ENCODE measurements around the gene FTL. TPM values are rescaled to one million over a fixed set of nuclear protein-coding genes. Genes with fewer than 3 reads are reported as not detected.
"Not testable (repeated sequence)": the region's sequence is repeated elsewhere in the genome, so short reads cannot be mapped to it uniquely, and the experiment has no call there.

Gene FTL
- total and polyA plus RNA-seq, 4 donors, result 2,528 to 16,395 (median 12,201) TPM

GRCh38 chr19:48922548-48923490, 42.3 kb upstream of the FTL start:
- WGBS, result 93% methylated on average over 18 of the region's 18 CpGs

GRCh38 chr19:48925240-48925843, 39.8 kb upstream of the FTL start:
- DNase-seq (ENCODE audit: low spot score), result no peak
- Histone ChIP-seq H3K9ac (ENCODE audit: low read depth in 1 of 2, low read length in 2 of 2) (no peak overlapping the region), H3K9me3 (ENCODE audit: control insufficient read depth in 4 of 4, low read length in 3 of 4) (no peaks in the 10 kb centered on the region), H3K4me3 (ENCODE audit: low read depth in 1 of 3, low read length in 3 of 3) (no peak overlapping the region), H3K36me3 (ENCODE audit: control insufficient read depth in 4 of 4, insufficient read depth in 3 of 4, low read depth in 1 of 4, low read length in 3 of 4) (peaks cover 3 to 22% (median 16%) of the 10 kb centered on the region in 4 donors), H3K27me3 (ENCODE audit: control insufficient read depth in 4 of 4, insufficient read depth in 4 of 4, low read length in 3 of 4) (no peaks in the 10 kb centered on the region), H3K27ac (ENCODE audit: low read depth in 1 of 2, low read length in 2 of 2) (no peak overlapping the region), H3K4me1 (ENCODE audit: control insufficient read depth in 4 of 4, insufficient read depth in 4 of 4, low read length in 3 of 4) (no peaks in the 10 kb centered on the region)
- 80% methylated on average over 11 of the region's 11 CpGs for WGBS
- TF ChIP-seq RAD21 (IDR thresholded peaks at IDR 0.05), result no peak
- no peak for TF ChIP-seq FOXA2 (IDR thresholded peaks at IDR 0.05)
- no peak for TF ChIP-seq TAF1 (conservative IDR thresholded peaks at IDR 0.05)
- no peak for TF ChIP-seq MAX (IDR thresholded peaks at IDR 0.05)
- TF ChIP-seq CTCF (IDR thresholded peaks at IDR 0.05; ENCODE audit: low read depth, low read length, missing input control), result no peak
- TF ChIP-seq NR2F2 (IDR thresholded peaks at IDR 0.05), result no peak
- no peak for TF ChIP-seq ZBTB33 (IDR thresholded peaks at IDR 0.05)
- no peak for TF ChIP-seq FOXA1 (IDR thresholded peaks at IDR 0.05)
- TF ChIP-seq HNF4A (conservative IDR thresholded peaks at IDR 0.05), result no peak
- TF ChIP-seq SP1 (IDR thresholded peaks at IDR 0.05), result no peak
- no peak for TF ChIP-seq GABPA (IDR thresholded peaks at IDR 0.05 in 1 of 2, conservative IDR thresholded peaks at IDR 0.05 in 1 of 2)
- no peak for TF ChIP-seq HNF4G (IDR thresholded peaks at IDR 0.05)
- no peak for TF ChIP-seq REST (IDR thresholded peaks at IDR 0.05)
- no peak for TF ChIP-seq JUND (IDR thresholded peaks at IDR 0.05)
- no peak for TF ChIP-seq YY1 (IDR thresholded peaks at IDR 0.05)
- TF ChIP-seq RXRA (IDR thresholded peaks at IDR 0.05), result no peak

More at GRCh38 chr19:48922548-48923490, 42.3 kb upstream of the FTL start:
- no peak for TF ChIP-seq RXRA (IDR thresholded peaks at IDR 0.05)
- no peak for TF ChIP-seq EGR1 (IDR thresholded peaks at IDR 0.05; ENCODE audit: low read depth in 2 of 2)
- no peak for TF ChIP-seq MAX (IDR thresholded peaks at IDR 0.05)
- TF ChIP-seq ATF3 (IDR thresholded peaks at IDR 0.05), result no peak
- no peaks in the 10 kb centered on the region for H3K27me3 ChIP-seq (ENCODE audit: control insufficient read depth in 4 of 4, insufficient read depth in 4 of 4, low read length in 3 of 4)
- peaks cover 11 to 39% (median 32%) of the 10 kb centered on the region in 4 donors for H3K36me3 ChIP-seq (ENCODE audit: control insufficient read depth in 4 of 4, insufficient read depth in 3 of 4, low read depth in 1 of 4, low read length in 3 of 4)
- no peak overlapping the region for H3K27ac ChIP-seq (ENCODE audit: low read depth in 1 of 2, low read length in 2 of 2)
- no peak overlapping the region for H3K4me3 ChIP-seq (ENCODE audit: low read depth in 1 of 3, low read length in 3 of 3)
- no peaks in the 10 kb centered on the region for H3K9me3 ChIP-seq (ENCODE audit: control insufficient read depth in 4 of 4, low read length in 3 of 4)
- no peaks in the 10 kb centered on the region for H3K4me1 ChIP-seq (ENCODE audit: control insufficient read depth in 4 of 4, insufficient read depth in 4 of 4, low read length in 3 of 4)
- no peak overlapping the region for H3K9ac ChIP-seq (ENCODE audit: low read depth in 1 of 2, low read length in 2 of 2)
- DNase-seq (ENCODE audit: low spot score), result no peak

GRCh38 chr19:48925890-48926289, 39.2 kb upstream of the FTL start:
- H3K9ac ChIP-seq (ENCODE audit: low read depth in 1 of 2, low read length in 2 of 2); H3K9me3 ChIP-seq (ENCODE audit: control insufficient read depth in 4 of 4, low read length in 3 of 4); H3K27ac ChIP-seq (ENCODE audit: low read depth in 1 of 2, low read length in 2 of 2); DNase-seq (ENCODE audit: low spot score); H3K4me1 ChIP-seq (ENCODE audit: control insufficient read depth in 4 of 4, insufficient read depth in 4 of 4, low read length in 3 of 4); H3K27me3 ChIP-seq (ENCODE audit: control insufficient read depth in 4 of 4, insufficient read depth in 4 of 4, low read length in 3 of 4); H3K4me3 ChIP-seq (ENCODE audit: low read depth in 1 of 3, low read length in 3 of 3): not testable (repeated sequence)
- H3K36me3 ChIP-seq (ENCODE audit: control insufficient read depth in 4 of 4, insufficient read depth in 3 of 4, low read depth in 1 of 4, low read length in 3 of 4), result peaks cover 3 to 19% (median 12%) of the 10 kb centered on the region in 4 donors
- 87% methylated on average over 8 of the region's 8 CpGs for WGBS
